HAP-1 (cell line): ENCODE results near the gene DRC1.

Experiments used
- DNase-seq, 2 experiments: peaks; one replicate each; pipeline ENCODE4 v3.0.0-alpha.2; 2016 to 2020; ENCODE audit warnings: low spot score in 2 of 2
- H3K27me3 ChIP-seq: fragments of 250-450 bp; sonication (Bioruptor Pico); 2 replicates; pipeline ENCODE4 v1.5.1; 2020; ENCODE audit warnings: low read depth, mild to moderate bottlenecking, moderate library complexity
- H3K36me3 ChIP-seq: fragments of 250-450 bp; sonication (Bioruptor Pico); replicated peaks from 2 replicates; pipeline ENCODE4 v1.5.1; 2020; ENCODE audit warnings: mild to moderate bottlenecking
- H3K4me1 ChIP-seq: fragments of 250-450 bp; sonication (Bioruptor Pico); 2 replicates; pipeline ENCODE4 v1.5.1; 2020; ENCODE audit warnings: mild to moderate bottlenecking
- H3K4me3 ChIP-seq: fragments of 250-450 bp; sonication (Bioruptor Pico); 2 replicates; pipeline ENCODE4 v1.5.1; 2020; ENCODE audit warnings: mild to moderate bottlenecking, moderate library complexity
- H3K9me3 ChIP-seq: fragments of 250-450 bp; sonication (Bioruptor Pico); 2 replicates; pipeline ENCODE4 v1.5.1; 2020; ENCODE audit warnings: mild to moderate bottlenecking, moderate library complexity
- in situ Hi-C: fragments of 300-500 bp; cut with MboI; formaldehyde crosslinking; loops from 3 replicates; pipeline ENCODE4 v1.14.3; 2020; ENCODE audit warnings: low sequenced_read_pairs, inconsistent platforms, mixed read lengths

Gene DRC1

DNA sequence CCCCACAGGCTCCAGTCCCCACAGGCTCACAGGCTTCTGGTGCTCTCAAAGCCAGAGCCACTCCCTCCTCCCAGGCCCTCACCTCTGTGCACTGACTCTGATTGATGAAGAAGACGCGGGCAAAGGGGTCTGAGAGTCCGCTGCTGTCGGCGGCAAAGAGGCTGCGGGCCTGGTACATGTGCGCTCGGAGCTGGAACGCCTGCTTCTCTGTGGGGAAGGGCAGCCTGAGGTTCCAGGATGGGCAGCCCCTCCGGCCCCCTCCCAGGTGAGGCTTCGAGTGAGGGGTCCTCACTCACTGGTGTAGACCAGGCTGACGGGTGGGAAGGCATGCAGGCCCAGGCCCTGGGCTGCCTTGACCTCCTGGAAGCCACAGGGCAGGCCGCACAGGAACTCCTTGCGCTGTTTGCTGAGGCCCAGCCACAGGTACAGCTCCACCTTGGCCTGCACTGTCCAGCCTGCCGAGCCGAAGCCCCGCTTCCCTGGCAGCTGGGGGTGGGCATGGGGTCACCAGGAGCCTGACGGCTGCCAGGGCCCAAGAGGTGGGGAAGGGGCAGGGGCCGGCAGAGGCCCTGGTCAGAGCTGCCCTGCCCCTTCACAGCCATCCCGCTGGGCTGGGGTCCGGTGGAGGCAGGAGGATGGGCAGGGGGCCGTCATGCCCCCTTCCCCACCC lies 74.2 kb downstream of the DRC1 start:
- Histone ChIP-seq H3K9me3 (no peaks in the 10 kb centered on the region), H3K36me3 (no peaks in the 10 kb centered on the region), H3K4me1 (no peaks in the 10 kb centered on the region), H3K4me3 (no peak overlapping the region), H3K27me3 (no peaks in the 10 kb centered on the region)
- no peak for DNase-seq
- in situ Hi-C loops: no loop called here

DNA sequence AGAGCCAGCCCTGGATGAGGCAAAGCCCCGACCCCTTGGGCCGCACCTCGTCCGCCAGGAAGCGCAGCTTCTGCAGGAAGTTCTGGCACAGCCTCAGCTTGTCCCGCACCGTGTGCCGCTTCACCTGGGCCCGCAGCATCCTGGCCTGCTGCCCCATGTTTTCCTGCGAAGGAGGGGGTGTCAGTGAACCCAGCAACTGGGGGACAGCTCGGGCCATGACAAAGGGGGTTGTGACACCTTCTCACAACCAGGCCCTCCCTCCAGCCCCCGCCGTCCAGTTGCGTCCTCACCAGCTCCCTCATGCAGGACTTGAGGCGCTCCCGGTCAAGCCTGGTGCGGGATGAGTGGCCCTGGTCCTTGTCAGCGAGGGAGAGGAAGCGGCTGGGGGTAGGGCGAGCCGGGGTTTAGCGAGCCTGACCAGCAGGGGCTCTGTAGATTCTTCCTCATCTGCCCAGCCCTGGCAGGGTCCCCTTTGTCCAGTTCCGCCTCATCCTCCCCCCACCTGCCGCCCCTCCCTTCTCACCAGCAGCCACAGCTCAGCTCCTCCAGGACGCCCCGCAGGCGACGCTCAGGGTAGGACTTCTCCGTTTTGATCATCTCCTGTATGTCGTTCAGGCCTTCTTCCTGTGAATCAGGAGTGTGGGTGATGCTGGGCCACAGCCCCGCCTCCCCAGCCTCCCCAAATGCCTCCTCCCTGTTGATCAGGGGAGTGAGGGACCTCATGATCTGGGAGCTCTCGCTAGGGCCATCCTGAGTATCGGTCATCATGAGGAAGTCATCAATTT lies 75.6 kb downstream of the DRC1 start:
- in situ Hi-C loops: no loop called here
- Histone ChIP-seq H3K36me3 (no peaks in the 10 kb centered on the region), H3K4me1 (no peaks in the 10 kb centered on the region), H3K9me3 (no peaks in the 10 kb centered on the region), H3K4me3 (no peak overlapping the region), H3K27me3 (no peaks in the 10 kb centered on the region)
- no peak for DNase-seq

DNA sequence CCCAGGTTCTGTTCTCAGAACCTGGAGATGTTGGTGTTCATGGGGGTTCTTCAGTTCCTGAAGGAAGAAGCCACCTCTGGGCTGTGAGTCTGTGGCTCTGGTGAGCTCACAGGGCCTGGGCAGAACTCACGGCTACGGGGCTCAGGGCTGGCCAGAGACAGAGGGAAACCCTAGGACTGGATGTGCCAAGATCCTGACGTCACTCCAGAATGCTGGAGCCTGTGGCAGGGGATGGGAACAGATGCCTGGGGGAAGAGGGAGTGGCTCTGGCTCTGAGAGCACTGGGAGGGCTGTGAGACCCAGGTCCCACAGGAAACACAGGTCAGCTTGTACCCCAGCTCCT lies 76.2 kb downstream of the DRC1 start, which contains the start of gene OTOF:
Gene OTOF (minus strand): TSS at position 214 of the 343 bp plus-strand sequence.
- H3K36me3 ChIP-seq: no peaks in the 10 kb centered on the region
- no peak for DNase-seq
- H3K4me1 ChIP-seq: no peaks in the 10 kb centered on the region
- H3K27me3 ChIP-seq: no peaks in the 10 kb centered on the region
- no peak within 1 kb of the TSS for H3K4me3 ChIP-seq
- in situ Hi-C loops: no loop called here
- no peaks in the 10 kb centered on the region for H3K9me3 ChIP-seq

DNA sequence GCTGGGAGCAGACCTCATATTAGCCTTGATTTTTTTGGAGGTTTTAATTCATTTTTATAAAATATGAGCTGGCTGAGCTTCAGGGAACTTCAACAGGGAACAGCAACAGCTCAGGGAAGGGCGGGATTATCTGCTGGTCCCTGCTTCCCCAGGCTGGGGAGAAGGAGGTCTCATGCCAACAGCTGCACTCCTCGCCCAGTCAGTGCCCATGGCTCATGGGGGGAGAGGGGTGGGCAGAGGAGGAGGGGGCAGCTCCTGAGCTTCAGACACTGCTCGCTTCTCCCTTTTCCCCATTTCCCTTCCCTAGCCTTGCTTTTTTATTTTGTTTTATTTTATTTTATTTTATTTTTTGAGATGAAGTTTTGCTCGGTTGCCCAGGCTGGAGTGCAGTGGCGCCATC lies 76.6 kb downstream of the DRC1 start:
- no peaks in the 10 kb centered on the region for H3K27me3 ChIP-seq
- H3K9me3 ChIP-seq: no peaks in the 10 kb centered on the region
- no peaks in the 10 kb centered on the region for H3K4me1 ChIP-seq
- H3K4me3 ChIP-seq: no peak overlapping the region
- no peak for DNase-seq
- in situ Hi-C loops: no loop called here
- H3K36me3 ChIP-seq: no peaks in the 10 kb centered on the region

DNA sequence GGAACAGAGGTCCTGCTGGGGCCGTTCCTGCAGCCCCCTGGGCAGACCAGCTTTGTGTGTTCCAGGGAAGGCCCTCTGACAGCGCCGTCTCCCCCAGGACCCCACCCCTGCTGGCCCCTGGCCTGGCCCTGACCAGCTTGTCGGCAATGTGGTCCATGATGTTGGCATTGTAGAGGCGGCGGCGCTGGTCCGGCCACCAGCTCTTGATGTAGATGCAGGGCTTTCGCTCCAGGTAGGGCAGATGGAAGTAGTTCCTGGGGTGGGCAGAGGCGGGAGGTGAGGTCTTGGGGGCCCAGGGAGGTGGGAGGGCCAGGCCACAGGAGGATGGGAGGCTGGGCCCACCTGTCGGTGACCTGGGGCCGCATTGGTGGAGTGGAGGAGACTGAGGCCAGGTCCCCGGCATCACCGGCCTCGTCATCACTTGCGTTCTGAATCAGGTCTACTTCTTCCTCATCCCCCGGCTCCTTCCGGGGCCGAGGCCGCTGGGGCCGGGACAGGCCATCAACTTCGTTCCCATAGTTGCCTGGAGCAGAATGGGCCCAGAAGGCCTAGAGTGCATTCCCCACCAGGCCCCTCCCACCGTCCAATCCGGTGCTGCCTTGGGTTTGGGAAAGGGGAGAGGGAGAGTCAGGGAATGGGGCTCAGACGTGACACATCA lies 77.5 kb downstream of the DRC1 start:
- DNase-seq: no peak
- in situ Hi-C loops: no loop called here
- Histone ChIP-seq H3K27me3 (no peaks in the 10 kb centered on the region), H3K36me3 (no peaks in the 10 kb centered on the region), H3K4me3 (no peak overlapping the region), H3K4me1 (no peaks in the 10 kb centered on the region), H3K9me3 (no peaks in the 10 kb centered on the region)

DNA sequence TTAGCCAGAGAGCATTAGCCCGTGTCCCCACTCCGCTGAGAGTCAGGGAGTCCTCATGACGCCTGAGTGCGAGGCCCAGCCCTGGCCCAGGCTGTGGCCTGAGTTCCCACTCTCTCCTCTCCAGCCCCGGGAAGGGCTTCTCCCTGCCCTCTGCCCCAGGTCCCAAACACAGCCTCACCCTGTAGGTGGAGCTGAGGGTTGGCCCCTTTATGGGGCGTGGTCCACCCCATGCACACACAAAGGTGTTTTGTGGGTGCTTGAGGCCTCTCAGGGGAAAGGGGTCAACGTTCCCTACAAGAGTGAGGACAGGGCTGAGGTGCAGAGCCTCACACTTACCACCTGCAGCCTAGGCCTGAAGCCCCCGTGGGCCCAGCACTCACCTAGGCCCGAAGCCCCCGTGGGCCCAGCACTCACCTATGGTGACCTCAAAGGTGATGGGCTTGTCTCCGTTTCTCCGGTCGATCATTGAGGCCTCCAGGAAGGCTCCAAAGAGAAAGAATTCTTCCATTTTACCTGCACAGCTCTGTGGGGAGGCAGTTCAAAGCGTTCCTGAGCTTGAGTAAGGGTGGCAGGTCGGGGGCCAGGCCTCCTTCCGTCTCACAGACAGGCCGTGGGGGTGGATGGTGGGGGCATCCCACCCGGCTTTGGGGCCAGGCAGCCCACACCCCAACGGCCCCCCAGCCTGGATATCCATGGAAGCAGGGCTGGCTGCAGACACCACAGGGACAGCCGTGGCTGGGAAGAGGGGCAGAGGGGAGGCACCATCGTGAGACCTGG lies 78.3 kb downstream of the DRC1 start:
- H3K4me3 ChIP-seq: no peak overlapping the region
- no peaks in the 10 kb centered on the region for H3K9me3 ChIP-seq
- DNase-seq: no peak
- no peaks in the 10 kb centered on the region for H3K27me3 ChIP-seq
- no peaks in the 10 kb centered on the region for H3K36me3 ChIP-seq
- in situ Hi-C loops: no loop called here
- H3K4me1 ChIP-seq: no peaks in the 10 kb centered on the region

DNA sequence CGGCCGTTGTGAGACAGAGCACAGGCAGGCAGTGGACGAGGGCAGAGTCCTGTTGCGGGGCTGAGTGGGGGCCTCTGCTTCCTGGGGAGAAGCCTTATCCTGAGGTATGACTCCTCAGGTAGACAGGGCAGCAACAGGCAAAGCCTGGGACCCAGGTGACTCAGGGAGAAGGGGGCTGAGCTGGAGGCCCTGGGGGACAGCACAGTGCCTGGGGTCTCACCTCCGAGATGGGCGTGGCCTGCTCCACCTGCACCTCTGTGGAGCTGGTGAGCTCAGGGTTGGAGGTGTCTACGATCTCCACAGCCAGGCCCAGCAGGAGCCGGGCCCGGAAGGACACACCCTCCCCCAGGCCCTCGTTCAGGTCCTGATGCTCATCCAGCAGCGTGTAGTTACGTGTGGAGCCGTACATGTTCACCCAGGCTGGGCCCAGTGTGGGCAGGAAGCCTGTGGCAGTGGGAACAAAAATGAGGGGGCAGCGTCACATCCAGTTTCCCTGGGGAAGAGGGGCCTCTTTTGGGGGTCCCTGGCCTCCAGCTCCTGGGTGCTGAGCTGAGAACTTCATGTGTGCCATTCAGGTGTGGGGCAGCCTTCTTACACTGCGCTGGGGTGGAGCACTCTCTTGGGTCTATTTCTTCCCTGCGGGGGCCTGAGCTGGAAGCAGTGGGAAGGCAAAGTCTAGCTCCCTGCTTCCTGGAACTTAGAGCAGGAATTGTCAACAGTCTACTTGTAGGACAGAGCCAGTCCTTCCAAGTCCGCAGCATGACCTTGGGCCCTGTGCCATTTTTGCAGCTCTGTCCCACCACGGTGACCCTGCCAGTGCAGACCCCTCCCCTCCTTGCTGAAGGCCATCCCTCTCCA lies 79.1 kb downstream of the DRC1 start:
- in situ Hi-C loops: no loop called here

DNA sequence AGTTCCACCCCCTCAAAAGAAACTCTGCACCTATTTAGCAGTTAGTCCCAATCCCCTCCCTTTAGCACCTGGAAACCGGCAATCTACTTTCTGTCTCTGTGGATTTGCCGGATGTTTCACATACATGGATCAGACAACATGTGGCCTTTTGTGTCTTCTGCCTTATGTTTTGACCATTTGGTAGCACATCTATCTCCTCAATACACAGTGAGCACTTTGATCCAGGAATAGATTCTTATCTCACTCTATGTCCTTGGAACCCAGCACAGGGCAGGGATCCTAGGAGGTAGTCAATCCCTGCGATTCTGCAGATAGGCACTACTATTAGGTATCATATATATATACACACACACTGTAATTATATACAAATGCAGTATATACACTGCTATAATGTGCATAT lies 80.0 kb downstream of the DRC1 start:
- H3K36me3 ChIP-seq: no peaks in the 10 kb centered on the region
- H3K9me3 ChIP-seq: no peaks in the 10 kb centered on the region
- no peaks in the 10 kb centered on the region for H3K27me3 ChIP-seq
- DNase-seq: no peak
- no peaks in the 10 kb centered on the region for H3K4me1 ChIP-seq
- in situ Hi-C loops: no loop called here
- H3K4me3 ChIP-seq: no peak overlapping the region

More for the DNA sequence above, 79.1 kb downstream of the DRC1 start:
- DNase-seq: no peak
- Histone ChIP-seq H3K4me3 (no peak overlapping the region), H3K4me1 (no peaks in the 10 kb centered on the region), H3K9me3 (no peaks in the 10 kb centered on the region), H3K36me3 (no peaks in the 10 kb centered on the region), H3K27me3 (no peaks in the 10 kb centered on the region)

DNA sequence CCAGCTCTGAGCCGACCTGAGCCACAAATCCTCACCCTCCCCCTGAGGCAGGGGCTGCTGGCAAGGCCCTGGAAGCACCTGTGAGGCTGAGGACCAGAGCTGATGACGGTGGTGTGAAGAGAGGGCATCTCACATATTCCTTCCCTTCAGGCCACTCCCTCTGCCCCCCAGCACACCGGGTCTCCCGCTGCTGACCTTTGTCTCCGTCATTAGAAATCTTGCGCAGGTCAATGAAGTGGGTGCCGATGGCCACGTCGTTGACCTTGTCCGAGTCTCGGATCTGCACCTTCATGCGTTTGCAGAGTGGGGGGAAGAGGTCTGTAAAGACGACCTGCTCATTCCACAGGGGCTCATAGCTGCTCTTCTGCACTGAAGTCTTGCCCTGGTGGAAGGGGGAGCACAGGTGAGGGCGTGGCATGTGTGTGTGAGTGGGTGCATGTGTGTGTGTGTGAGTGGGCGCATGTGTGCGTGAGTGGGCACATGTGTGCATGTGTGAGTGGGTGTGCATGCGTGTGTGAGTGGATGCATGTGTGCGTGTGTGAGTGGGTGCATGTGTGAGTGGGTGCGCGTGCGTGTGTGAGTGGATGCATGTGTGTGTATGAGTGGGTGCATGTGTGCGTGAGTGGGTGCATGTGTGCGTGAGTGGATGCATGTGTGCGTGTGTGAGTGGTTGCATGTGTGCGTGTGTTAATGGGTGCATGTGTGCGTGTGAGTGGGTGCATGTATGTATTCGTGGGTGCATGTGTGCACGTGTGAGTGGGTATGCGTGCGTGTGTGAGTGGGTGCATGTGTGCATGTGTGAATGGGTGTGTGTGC lies 80.7 kb downstream of the DRC1 start:
- no peaks in the 10 kb centered on the region for H3K36me3 ChIP-seq
- H3K4me1 ChIP-seq: no peaks in the 10 kb centered on the region
- no peaks in the 10 kb centered on the region for H3K27me3 ChIP-seq
- H3K4me3 ChIP-seq: no peak overlapping the region
- DNase-seq: no peak
- in situ Hi-C loops: no loop called here
- no peaks in the 10 kb centered on the region for H3K9me3 ChIP-seq

DNA sequence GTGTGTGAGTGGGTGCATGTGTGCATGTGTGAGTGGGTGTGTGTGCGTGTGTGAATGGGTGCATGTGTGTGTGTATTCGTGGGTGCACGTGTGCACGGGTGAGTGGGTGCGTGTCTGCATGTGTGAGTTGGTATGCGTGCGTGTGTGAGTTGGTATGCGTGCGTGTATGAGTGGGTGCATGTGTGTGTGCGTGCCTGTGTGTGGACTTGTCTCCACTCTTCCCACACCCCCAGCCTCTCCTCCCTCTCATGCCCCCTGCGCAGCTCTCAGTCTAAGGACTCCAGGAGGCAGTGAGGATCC lies 81.3 kb downstream of the DRC1 start:
- no peak overlapping the region for H3K4me3 ChIP-seq
- in situ Hi-C loops: no loop called here

DNA sequence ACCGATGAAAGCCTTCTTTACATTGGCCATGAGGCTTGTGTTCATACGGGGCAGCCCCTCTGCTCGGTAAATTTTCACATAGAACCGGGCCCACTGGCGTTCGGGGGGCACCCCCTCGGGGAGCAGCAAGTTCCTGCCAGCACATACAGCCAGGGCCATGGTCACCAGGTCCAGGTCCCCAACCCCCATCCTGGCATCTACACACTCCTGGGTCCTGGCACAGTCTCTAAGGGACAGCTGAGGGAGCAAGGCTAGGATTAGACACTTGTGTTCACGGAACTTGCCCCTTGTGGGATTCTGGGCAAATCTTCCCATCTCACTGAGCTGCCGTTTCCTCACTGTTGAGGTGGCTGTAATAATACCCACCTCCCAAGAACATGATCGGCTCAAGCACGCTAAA lies 81.8 kb downstream of the DRC1 start:
- Histone ChIP-seq H3K36me3 (no peaks in the 10 kb centered on the region), H3K4me1 (no peaks in the 10 kb centered on the region), H3K27me3 (no peaks in the 10 kb centered on the region), H3K9me3 (no peaks in the 10 kb centered on the region), H3K4me3 (no peak overlapping the region)
- in situ Hi-C loops: no loop called here
- DNase-seq: no peak

More for the DNA sequence above, 81.3 kb downstream of the DRC1 start:
- Histone ChIP-seq H3K36me3 (no peaks in the 10 kb centered on the region), H3K4me1 (no peaks in the 10 kb centered on the region), H3K27me3 (no peaks in the 10 kb centered on the region), H3K9me3 (no peaks in the 10 kb centered on the region)
- no peak for DNase-seq

DNA sequence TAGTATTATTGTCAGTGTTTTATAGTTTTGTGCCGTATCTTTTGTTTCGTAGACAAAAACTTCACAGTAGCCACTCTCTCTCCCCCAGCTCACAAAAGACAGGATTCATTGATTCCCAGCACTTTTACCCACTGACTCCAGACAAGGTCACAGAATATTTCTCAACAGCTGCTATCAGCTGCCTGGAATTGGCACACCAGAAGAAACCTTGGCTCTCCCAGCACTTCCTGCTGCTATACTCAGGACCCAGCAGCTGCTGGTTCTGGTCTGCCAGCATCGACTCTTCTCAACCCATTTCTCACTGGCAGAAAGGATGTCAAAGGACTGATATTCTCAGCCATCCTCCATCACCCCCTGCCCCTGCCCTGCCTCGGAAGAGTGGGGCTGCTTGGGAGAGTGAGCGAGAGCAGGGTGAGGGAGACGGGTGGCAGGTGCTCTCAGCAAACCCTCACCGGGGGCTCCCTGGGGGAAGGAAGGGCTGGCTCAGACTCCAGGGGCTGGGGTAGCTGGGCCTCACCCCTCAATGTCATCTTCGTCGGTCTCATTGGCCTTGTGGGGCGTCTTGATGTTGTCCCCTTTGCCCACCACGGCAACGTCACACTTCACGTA lies 82.3 kb downstream of the DRC1 start:
- no peaks in the 10 kb centered on the region for H3K4me1 ChIP-seq
- H3K9me3 ChIP-seq: no peaks in the 10 kb centered on the region
- H3K4me3 ChIP-seq: no peak overlapping the region
- in situ Hi-C loops: no loop called here
- H3K27me3 ChIP-seq: no peaks in the 10 kb centered on the region
- H3K36me3 ChIP-seq: no peaks in the 10 kb centered on the region
- no peak for DNase-seq
